HS-27A (cell line): Measurements from ENCODE around the gene INAVA.
"Not testable (repeated sequence)": the region's sequence is repeated elsewhere in the genome, so short reads cannot be mapped to it uniquely, and the experiment has no call there.

Experiments
- DNase-seq: peaks from one replicate; pipeline ENCODE4 v3.0.0-alpha.2; 2012; ENCODE audit warnings: low read depth, missing footprints

The INAVA gene

DNA sequence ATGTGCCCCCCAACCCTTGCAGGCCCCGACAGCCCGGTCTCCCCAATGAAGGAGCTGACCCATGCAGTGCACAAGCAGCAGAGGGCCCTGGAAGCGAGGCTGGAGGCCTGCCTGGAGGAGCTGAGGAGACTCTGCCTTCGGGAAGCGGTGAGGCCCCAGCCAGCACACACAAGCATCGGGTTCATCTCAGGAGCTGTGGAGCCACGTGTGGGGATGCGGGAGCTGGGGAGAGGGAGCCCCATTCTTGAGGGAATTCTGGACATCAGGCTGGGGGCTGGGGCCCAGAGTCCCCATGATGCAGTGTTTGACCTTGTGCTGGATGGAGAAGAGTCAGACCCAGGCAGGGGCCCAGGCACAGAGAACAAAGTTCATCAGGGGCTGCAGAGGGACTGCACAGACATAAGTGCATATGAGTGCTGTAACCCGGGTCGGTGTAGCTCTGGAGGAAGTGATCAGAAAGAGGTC lies 4.8 kb downstream of the INAVA start:
- DNase-seq = no peak

DNA sequence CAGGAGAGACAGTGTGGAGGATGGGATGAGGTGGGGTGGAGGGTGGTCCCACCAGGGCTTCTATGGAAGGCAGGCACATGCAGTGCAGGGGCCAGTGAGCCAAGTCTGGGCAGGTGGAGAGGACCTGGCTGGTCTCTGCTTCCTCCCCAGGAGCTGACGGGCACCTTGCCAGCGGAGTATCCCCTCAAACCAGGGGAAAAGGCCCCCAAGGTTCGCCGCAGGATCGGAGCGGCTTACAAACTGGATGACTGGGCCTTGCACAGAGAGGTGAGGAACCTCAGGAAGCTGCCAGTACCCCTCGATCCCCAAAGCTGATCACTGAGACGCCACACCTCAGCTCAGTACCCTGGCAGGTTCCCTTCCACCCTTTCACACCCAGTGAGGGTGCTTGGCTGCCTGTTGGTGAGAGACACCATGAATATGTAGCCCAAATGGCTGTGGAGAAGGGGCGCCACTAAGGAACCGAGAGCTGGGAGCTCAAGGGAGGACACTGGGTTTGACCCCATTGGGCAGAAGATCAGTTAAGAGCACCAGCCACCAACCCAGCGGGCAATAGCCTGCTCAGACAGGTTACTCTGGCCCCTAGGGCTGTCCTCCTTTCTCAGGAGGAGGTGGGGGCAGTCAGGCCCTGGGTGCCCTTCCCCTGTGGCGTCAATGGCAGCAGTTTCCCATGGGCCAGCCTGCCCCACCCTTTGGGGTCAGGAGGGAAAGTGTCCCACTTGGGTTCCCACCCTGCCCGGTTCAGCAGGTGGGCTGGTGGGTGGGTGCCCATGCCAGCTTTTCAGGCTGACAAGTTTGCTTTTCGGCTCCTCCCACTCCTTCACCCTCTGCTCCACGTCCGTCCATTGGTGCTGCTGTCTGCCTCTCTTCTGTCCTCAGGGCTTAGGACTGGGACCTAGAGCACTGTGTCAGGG lies 5.5 kb downstream of the INAVA start:
- no peak for DNase-seq

DNA sequence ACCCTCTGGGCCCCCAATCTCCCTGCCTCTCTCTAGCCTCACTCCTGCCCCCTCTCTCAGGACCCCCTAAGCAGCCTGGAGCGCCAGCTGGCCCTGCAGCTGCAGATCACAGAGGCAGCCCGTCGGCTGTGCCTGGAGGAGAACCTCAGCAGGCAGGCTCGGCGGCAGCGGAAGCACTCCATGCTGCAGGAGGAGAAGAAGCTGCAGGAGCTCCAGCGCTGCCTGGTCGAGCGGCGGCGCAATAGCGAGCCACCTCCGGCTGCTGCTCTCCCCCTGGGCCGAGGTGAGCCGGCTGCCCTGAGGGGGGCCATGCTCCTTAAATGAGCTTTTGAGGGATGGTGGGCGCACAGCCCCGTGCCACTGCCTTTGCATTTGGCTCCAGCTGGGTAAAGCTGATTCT lies 6.2 kb downstream of the INAVA start:
- no peak for DNase-seq

DNA sequence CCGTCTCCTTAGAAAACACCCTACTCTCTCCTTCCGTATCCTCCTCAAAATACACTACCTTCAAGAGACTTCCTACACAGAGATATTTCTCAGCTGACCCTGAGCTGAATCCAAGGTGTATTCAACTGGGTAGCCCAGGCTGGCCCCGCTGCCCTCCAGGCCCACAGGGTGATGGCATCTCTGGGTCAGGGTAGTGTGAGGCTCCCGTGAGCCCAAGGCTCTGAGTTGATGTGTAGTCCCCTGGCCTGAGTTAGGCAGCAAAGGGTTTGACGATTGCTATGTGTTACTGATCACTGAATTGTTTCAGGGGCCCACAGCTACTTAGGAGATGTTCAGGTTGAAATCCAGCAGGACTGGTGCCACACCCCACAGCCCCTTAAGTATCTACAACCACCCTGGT lies 6.7 kb downstream of the INAVA start:
- no peak for DNase-seq

DNA sequence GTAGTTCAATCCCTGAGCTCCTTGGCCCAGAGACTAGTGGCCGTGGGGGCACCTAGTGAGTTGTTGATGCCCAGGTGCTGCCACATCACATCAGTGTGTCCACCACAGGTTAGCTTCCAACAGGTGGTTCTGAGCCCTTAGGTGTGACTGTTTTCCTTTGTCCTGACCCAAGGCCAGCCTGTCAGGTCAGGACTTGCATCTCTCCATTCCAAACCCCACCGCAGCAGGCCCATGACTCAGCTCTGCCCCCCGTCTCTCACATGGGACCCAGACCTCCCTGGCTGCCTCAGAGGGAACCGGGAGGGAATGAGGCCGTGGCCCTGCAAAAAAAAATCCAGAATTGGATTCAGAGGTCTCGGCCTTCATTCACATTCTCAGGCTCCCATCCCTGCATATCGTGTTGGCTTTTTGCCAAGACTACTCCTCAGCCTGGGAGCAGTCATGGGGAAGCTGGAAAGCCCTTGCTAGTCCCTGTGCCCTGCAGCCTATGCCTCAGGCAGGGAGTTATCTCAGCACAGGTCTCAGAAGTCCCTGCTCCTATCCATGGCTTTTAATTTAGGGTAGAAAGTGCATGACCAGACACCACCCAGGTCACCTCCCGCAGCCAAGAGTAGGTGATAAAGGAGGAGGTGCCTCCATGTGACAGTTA lies 7.2 kb downstream of the INAVA start:
- no peak for DNase-seq

DNA sequence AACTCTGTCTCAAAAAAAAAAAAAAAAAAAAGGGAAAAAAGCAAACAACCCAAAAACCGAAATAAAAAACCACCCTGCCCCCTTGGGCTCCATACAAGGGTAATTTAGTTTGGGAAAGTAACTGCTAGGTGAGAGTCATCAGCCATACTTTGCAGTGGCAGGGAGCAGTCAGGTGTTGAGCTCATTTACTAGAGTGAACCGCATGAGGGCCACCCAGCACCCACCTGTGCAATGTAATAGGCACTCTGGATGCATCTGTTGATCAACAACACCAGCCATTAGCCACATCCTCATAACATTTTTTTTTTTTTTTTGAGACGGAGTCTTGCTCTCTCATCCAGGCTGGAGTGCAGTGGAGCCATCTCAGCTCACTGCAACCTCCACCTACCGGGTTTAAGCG lies 9.1 kb downstream of the INAVA start:
- DNase-seq = no peak

DNA sequence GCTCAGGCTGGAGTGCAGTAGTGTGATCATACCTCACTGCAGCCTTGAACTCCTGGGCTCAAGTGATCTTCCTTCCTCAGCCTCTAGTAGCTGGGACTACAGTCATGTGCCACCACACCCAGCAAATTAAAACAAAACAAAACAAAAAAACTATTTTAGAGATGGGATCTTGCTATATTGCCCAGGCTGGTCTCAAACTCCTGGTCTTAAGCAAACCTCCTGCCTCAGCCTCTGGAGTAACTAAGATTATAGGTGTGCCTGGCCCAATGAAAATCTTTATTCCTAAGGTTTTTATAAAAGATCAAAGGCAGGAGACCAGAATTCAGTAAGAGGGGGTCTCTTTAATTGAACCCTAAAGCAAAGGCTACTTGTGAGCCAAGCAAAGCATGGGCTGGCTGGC lies 10.1 kb downstream of the INAVA start:
- no peak for DNase-seq

GRCh38 chr1:200905411-200906052 lies 10.8 kb downstream of the INAVA start:
- no peak for DNase-seq

GRCh38 chr1:200906491-200906890 lies 11.8 kb downstream of the INAVA start:
- DNase-seq = no peak

DNA sequence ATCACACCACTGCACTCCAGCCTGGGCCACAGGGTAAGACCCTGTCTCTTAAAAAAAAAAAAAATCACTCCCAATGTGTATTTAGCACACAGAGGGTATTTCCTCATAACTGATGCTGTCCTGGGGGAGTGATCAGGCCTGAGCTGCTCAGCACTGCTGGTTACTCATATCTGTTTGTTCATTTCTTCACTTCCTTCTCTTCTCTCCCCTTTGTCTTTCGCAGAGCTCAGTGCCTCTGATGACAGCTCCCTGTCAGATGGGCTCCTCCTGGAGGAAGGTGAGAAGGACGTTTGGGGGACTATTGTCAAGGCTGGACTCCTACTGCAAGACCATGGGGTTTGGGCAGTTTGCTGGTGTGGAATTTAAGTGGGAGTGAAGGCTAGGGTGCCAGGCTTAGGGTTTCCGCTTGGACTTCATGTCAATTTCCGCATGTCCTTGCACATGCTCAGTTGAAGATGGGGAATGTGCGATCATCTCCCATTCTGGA lies 13.0 kb downstream of the INAVA start:
- no peak for DNase-seq

DNA sequence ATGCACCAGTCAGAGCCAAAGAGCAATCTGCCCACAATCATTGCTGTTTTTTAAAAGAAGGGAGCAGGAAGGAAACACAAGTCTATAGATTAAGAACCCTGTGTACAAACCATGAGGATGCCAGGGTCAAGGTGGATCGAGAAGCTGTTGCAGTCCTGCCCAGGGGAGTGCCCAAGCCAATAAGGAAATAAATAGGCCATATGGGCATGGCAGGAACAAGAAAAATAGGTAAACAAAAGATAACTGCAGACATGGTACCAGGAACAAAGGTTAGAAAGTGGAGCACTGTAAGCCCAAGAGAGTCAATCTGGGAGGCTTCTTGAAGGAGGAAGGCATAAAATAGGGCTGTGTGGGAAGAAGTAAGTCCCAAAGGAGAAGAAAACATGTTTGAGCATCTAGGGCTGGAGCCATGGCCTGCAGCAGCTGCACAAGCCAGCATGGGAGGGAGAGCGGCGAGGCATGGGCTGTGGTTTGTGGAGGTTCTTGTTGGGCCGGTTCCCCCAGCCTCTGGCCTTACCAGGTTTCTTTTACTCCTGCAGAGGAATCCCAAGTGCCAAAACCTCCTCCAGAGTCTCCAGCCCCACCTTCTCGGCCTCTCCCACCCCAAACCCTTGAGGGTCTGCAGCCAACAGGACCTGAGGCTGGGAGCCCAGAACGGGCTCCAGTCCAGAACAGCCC lies 13.6 kb downstream of the INAVA start:
- no peak for DNase-seq

DNA sequence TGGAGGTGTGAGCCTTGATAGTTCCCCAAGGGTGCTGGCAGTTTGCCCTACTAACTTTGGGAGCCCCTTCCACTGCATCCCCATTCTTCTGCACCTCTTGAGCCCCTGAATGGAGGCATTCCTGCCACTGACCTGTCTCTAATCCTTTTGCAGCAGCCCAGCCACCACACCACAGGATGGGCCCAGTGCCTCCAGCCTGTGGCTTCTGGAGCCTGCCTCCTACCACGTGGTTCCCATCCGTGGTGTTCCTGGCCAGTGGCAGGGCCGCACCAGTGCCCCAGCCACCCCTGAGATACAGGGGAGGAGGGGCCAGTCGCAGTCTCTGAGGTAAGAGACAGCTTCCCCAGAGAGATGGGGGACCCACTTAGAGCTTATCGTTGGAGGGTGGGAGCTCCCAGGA lies 14.4 kb downstream of the INAVA start:
- DNase-seq = no peak

DNA sequence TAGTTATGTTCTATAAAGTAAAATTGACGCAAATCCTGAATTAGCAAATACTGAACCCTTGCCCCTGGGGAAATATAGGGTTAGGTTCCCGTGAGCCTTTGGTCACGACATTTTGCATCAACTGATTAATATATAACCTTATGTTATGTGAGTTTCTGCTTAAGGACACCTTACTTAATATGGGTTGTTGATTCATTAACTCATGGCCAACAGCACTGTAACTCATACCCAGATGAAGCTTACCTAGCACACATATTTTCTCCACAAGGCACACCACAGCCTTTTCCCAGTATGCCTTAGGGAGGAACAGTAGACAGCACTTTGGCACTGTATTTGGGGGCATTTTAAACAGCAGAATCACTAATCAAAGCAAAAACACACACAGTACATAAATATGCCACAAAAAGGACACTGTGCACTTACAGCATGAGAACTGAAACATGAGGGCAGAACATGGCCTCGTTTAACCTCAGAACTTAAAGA lies 15.1 kb downstream of the INAVA start:
- DNase-seq = no peak

DNA sequence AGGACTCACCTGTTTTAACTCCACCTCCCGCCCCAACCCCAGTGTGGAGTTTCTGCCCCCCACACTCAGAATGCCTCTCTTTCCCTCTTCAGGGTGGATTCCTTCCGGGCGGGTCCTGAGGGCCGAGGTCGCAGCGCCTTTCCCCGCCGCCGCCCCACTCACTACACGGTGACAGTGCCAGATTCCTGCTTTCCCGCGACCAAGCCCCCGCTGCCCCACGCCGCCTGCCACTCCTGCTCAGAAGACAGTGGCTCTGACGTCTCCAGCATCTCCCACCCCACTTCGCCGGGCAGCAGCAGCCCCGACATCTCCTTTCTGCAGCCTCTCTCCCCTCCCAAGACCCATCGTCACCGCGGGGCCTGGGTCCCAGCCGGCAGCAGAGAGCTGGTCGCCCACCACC lies 16.7 kb downstream of the INAVA start:
- no peak for DNase-seq

- not testable (repeated sequence) for DNase-seq
These were observed 17.2 kb downstream of the INAVA start for GRCh38 chr1:200911936-200912335.

- DNase-seq = no peak
These were observed 18.2 kb downstream of the INAVA start for GRCh38 chr1:200912737-200913407.

DNA sequence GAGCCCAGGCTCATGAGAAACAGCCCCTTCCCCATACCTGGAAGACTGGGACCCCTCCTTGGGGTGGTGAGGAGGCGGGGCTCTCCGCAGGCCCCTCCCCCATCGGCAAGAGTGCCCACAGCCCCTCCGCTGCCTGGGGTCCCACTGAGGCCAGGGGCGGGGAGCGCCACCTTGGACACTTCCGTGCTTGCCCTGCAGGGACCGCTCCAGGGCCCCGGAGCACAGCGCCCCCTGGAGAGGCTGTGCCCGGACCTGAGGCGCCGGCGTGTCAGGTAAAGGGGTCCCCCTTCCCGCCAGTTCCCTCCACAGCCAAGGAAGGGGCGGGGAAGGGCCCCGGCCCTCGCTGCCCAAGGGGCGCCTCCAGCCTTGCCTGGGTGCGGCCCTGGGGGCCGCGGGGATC lies 21.5 kb downstream of the INAVA start:
- no peak for DNase-seq

- DNase-seq = no peak
These were observed 22.0 kb downstream of the INAVA start for GRCh38 chr1:200916681-200917080.

DNA sequence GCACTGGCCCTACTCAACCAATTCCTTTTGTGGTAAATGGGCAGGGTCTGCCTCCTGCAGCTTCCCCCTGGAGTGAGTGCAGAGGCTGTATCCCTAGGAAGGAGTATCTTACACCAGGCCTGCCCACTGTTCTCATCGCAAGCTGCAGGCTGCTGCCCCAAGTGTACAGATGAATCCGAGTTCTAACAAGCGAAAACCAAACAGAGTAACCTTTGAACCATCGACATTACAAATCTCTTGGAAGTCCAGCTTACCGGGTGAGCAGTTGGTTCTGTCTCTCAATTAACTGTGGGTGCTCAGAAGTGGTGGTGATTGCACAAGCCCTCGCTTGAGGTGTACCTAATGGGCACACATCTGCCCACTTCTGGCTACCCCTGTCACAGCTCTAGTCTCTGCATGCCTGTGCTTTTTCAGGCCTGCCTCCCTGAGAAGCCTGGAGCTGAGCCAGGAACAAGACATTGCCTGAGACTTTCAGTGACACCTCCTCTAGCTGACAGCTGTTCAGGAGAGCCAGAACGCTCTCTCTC lies 22.7 kb downstream of the INAVA start:
- DNase-seq = no peak

GRCh38 chr1:200918006-200918405 lies 23.3 kb downstream of the INAVA start:
- no peak for DNase-seq

- DNase-seq = no peak
These were observed 24.7 kb downstream of the INAVA start for GRCh38 chr1:200919386-200919785.
